GM12878 (cell line): ENCODE data around the gene ASAP2.

Experiments used
- CBFB ChIP-seq: IDR thresholded peaks from 2 replicates; pipeline ENCODE4 v1.6.1; 2016; ENCODE audit warnings: antibody characterized with exemption, low read depth
- CREM ChIP-seq: IDR thresholded peaks from 2 replicates; pipeline ENCODE4 v1.6.1; 2014; ENCODE audit warnings: antibody characterized with exemption, low read depth
- DPF2 ChIP-seq: fragments of 450-650 bp; IDR thresholded peaks from 2 replicates; pipeline ENCODE4 v1.6.1; 2017; ENCODE audit warnings: mild to moderate bottlenecking
- EZH2 ChIP-seq: IDR thresholded peaks from 2 replicates; pipeline ENCODE4 v1.6.1; 2012; ENCODE audit warnings: low read depth, mild to moderate bottlenecking, control low read depth, inconsistent platforms, low read length, borderline replicate concordance; ENCODE audit not compliant: control insufficient read depth
- JUNB ChIP-seq: IDR thresholded peaks from 2 replicates; pipeline ENCODE4 v1.6.1; 2016; ENCODE audit warnings: antibody characterized with exemption, mild to moderate bottlenecking
- MTA3 ChIP-seq: IDR thresholded peaks from 2 replicates; pipeline ENCODE4 v1.6.1; 2012; ENCODE audit warnings: low read length, inconsistent platforms, borderline replicate concordance
- MYC ChIP-seq: IDR thresholded peaks from 2 replicates; pipeline ENCODE4 v1.6.1; 2011; ENCODE audit warnings: mild to moderate bottlenecking, low read length, moderate library complexity, inconsistent platforms; ENCODE audit not compliant: insufficient read depth, insufficient replicate concordance, insufficient read length, severe bottlenecking
- NR2C2 ChIP-seq: IDR thresholded peaks from 2 replicates; pipeline ENCODE4 v1.6.1; 2011; ENCODE audit warnings: borderline replicate concordance, low read depth; ENCODE audit not compliant: control insufficient read depth, insufficient read length
- RCOR1 ChIP-seq: conservative IDR thresholded peaks from 2 replicates; pipeline ENCODE4 v1.6.1; 2012; ENCODE audit warnings: low read depth, low read length, improper control_type of control experiment
- RUNX3 ChIP-seq: IDR thresholded peaks from 2 replicates; pipeline ENCODE4 v1.6.1; 2012; ENCODE audit warnings: low read length, inconsistent platforms
- TF ChIP-seq, protein P1 (sequence below), 3 experiments: IDR thresholded peaks in 2 of 3; conservative IDR thresholded peaks in 1 of 3; 2 replicates each; pipeline ENCODE4 v1.5.1; 2011; ENCODE audit warnings: low read depth in 3 of 3, low read length in 3 of 3, mild to moderate bottlenecking in 3 of 3, control low read depth in 2 of 3, moderate library complexity in 2 of 3, inconsistent platforms in 1 of 3, mixed read lengths in 1 of 3; ENCODE audit not compliant: control insufficient read depth in 2 of 3, insufficient read depth in 1 of 3; ENCODE audit errors: extremely low read depth in 1 of 3
- TF ChIP-seq, protein P2 (sequence below): IDR thresholded peaks from 2 replicates; pipeline ENCODE4 v1.6.1; 2012; ENCODE audit warnings: low read depth, low read length, improper control_type of control experiment
- TF ChIP-seq, protein P3 (sequence below): IDR thresholded peaks from 2 replicates; pipeline ENCODE4 v1.6.1; 2011; ENCODE audit warnings: mild to moderate bottlenecking, low read depth, low read length, moderate library complexity; ENCODE audit not compliant: insufficient replicate concordance
- TF ChIP-seq, protein P4 (sequence below): IDR thresholded peaks from 2 replicates; pipeline ENCODE4 v1.6.1; 2011; ENCODE audit warnings: low read depth, mild to moderate bottlenecking, low read length, moderate library complexity, borderline replicate concordance; ENCODE audit errors: extremely low read depth

DNA sequence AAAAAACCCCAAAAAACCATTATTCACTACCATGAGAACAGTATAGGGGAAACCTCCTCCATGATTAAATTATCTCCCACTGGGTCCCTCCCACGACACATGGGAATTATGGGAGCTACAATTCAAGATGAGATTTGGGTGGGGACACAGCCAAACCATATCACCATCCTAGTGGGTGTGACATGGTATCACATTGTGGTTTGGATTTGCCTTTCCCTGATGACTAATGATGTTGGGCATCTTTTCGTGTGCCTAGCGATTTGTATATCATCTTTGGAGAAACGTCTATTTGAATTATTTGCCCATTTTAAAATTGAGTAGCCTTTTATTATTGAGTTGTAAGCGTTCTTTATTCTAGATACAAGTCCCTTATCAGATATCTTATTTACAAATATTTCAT, 8.7 kb upstream of the ASAP2 start:
- TF ChIP-seq RCOR1 (no peak), MTA3 (no peak), EZH2 (no peak), MYC (no peak), CBFB (no peak), CREM (no peak), DPF2 (no peak), RUNX3 (no peak), NR2C2 (no peak), JUNB (no peak)
- TF ChIP-seq, protein P1, sequence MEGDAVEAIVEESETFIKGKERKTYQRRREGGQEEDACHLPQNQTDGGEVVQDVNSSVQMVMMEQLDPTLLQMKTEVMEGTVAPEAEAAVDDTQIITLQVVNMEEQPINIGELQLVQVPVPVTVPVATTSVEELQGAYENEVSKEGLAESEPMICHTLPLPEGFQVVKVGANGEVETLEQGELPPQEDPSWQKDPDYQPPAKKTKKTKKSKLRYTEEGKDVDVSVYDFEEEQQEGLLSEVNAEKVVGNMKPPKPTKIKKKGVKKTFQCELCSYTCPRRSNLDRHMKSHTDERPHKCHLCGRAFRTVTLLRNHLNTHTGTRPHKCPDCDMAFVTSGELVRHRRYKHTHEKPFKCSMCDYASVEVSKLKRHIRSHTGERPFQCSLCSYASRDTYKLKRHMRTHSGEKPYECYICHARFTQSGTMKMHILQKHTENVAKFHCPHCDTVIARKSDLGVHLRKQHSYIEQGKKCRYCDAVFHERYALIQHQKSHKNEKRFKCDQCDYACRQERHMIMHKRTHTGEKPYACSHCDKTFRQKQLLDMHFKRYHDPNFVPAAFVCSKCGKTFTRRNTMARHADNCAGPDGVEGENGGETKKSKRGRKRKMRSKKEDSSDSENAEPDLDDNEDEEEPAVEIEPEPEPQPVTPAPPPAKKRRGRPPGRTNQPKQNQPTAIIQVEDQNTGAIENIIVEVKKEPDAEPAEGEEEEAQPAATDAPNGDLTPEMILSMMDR (IDR thresholded peaks at IDR 0.05 in 2 of 3, conservative IDR thresholded peaks at IDR 0.05 in 1 of 3; ENCODE audit: control insufficient read depth in 2 of 3, extremely low read depth in 1 of 3, insufficient read depth in 1 of 3, low read depth in 3 of 3, low read length in 3 of 3) = no peak
- TF ChIP-seq, protein P2, sequence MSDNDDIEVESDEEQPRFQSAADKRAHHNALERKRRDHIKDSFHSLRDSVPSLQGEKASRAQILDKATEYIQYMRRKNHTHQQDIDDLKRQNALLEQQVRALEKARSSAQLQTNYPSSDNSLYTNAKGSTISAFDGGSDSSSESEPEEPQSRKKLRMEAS = no peak
- TF ChIP-seq, protein P3, sequence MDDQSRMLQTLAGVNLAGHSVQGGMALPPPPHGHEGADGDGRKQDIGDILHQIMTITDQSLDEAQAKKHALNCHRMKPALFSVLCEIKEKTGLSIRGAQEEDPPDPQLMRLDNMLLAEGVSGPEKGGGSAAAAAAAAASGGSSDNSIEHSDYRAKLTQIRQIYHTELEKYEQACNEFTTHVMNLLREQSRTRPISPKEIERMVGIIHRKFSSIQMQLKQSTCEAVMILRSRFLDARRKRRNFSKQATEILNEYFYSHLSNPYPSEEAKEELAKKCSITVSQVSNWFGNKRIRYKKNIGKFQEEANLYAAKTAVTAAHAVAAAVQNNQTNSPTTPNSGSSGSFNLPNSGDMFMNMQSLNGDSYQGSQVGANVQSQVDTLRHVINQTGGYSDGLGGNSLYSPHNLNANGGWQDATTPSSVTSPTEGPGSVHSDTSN = no peak
- TF ChIP-seq, protein P4, sequence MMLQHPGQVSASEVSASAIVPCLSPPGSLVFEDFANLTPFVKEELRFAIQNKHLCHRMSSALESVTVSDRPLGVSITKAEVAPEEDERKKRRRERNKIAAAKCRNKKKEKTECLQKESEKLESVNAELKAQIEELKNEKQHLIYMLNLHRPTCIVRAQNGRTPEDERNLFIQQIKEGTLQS = no peak
